Subcutaneous adipose tissue (tissue), 4 donors: Measurements from ENCODE around the gene EPHB6. TPM values are rescaled to one million over a fixed set of nuclear protein-coding genes. Genes with fewer than 3 reads are reported as not detected.

ENCODE experiments used
- CTCF ChIP-seq: fragments of 450-650 bp; IDR thresholded peaks from one replicate; pipeline ENCODE4 v1.5.1; 2016; ENCODE audit warnings: low read depth, mild to moderate bottlenecking, control low read depth, antibody characterized with exemption, moderate library complexity
- total RNA-seq, 4 donors: library from RNA; depleted of rRNA; stranded (reverse); fragments of >200 nt; gene quantifications; one replicate each; pipeline ENCODE4 v1.1.0, GENCODE V29; 2016

EPHB6 gene
- total RNA-seq, 4 donors from 2014 or later = 5.1 to 20.3 (median 15.5) TPM

GRCh38 chr7:142853739-142854371, 1.0 kb upstream of the EPHB6 start:
- TF ChIP-seq CTCF = no peak

GRCh38 chr7:142855114-142855743, 353 bp downstream of the EPHB6 start:
- no peak for TF ChIP-seq CTCF

- no peak for TF ChIP-seq CTCF
Observed at GRCh38 chr7:142855756-142856564, 1.1 kb downstream of the EPHB6 start.

GRCh38 chr7:142856565-142857245, 1.8 kb downstream of the EPHB6 start:
- no peak for TF ChIP-seq CTCF

GRCh38 chr7:142857625-142858024, 2.7 kb downstream of the EPHB6 start:
- TF ChIP-seq CTCF = no peak

GRCh38 chr7:142859411-142859810, 4.5 kb downstream of the EPHB6 start:
- TF ChIP-seq CTCF = no peak

- no peak for TF ChIP-seq CTCF
Observed at GRCh38 chr7:142859829-142860228, 5.0 kb downstream of the EPHB6 start.
